ENCODE results near the gene CFAP57.
"Not testable (repeated sequence)": the region's sequence is repeated elsewhere in the genome, so short reads cannot be mapped to it uniquely, and the experiment has no call there.

Gene CFAP57

DNA sequence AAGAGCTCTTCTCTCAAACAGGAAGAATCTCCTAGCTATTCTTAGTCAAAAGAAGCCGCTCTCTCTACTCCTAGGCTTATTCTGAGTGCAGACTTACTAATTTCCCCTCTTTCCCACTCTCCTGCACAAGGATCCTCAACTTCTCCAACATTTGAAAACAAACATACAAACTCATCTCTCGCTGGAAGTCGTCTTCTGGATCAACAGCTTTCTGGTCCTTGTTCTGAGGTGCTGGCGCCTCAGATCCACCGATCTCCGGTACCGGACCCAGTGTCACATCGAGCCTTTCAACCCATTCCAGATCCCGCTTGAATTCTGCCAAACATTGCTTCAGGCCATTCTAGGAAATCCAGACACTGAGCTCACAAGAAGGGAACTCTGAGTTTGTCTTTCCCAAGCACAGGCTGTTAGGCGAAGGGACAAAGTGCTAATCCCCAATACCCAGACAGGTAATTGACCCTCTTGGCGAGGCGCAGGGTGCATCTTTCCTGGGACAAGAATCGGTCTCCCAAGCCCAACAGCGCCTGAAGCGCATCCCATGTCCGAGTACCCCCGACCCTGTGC, 736 bp upstream of the CFAP57 start:
- FAIRE-seq (no peak), DNase-seq (ENCODE audit: insufficient read length, low spot score) (no peak)

- DNase-seq (ENCODE audit: insufficient read length, low spot score), result peak; percentile 76
- FAIRE-seq, result peak; percentile 59
Measured at GRCh38 chr1:43172527-43172972, 420 bp downstream of the CFAP57 start.

DNA sequence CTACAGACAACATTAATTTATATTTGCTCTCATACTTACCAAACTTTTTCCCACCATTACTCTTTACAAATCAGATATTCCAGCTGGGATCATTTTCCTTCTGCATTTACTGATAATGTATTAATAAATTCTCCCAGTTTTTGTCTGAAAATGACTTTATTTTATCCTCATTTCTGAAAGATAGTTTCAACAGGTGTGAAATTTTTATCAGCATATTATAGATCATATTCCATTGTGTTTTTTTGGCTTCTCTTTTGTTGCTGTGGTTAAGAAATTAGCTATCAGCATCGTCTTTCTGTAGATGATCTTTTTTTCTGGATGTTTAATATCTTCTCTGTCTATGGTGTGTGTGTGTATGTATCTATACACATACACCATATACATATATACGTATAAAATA, 2.7 kb downstream of the CFAP57 start:
- no peak for DNase-seq (ENCODE audit: insufficient read length, low spot score)
- FAIRE-seq, result no peak

GRCh38 chr1:43177691-43178090, 5.6 kb downstream of the CFAP57 start:
- DNase-seq (ENCODE audit: insufficient read length, low spot score) (no peak), FAIRE-seq (no peak)

DNA sequence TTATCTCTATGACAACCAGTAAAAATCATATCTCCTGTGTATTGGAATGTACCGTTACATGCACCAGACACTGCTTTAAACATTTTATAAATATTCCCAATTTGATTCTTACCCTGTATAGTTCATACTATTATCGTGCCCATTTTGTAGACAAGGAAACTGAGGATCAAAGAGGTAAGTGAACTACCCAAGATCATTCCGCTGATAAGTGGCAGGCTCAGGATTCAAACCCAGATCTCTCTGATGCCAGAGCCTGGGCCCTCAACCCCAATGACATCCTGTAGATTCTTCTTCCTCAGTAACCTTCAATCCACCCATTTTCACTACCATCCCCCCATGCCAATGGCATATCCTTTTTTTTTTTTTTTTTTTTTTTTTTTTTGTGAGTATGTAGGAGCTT, 12.3 kb downstream of the CFAP57 start:
- DNase-seq (ENCODE audit: insufficient read length, low spot score) (no peak), FAIRE-seq (no peak)

DNA sequence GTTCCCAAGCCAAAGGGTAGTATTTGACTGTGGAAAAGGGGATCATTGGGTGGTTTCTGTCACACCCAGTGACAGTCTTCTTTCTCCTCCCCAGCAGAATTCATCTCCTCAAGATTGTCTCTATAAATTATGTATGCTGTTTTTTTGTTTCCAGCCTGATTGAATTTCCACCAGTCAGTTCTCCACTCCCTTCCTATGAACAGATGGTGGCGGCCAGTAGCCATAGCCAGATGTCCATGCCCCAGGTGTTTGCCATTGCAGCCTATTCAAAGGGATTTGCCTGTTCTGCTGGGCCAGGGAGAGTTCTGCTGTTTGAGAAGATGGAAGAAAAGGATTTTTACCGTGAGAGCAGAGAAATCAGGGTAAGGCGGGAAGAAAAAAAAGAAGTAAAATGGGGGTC, 12.9 kb downstream of the CFAP57 start:
- DNase-seq (ENCODE audit: insufficient read length, low spot score), result no peak

GRCh38 chr1:43188106-43188505, 16.0 kb downstream of the CFAP57 start:
- FAIRE-seq (no peak), DNase-seq (ENCODE audit: insufficient read length, low spot score) (no peak)

More for the DNA sequence above, 12.9 kb downstream of the CFAP57 start:
- no peak for FAIRE-seq

GRCh38 chr1:43194509-43194908, 22.4 kb downstream of the CFAP57 start:
- DNase-seq (ENCODE audit: insufficient read length, low spot score) (no peak), FAIRE-seq (no peak)

GRCh38 chr1:43197343-43198127, 25.4 kb downstream of the CFAP57 start:
- DNase-seq (ENCODE audit: insufficient read length, low spot score) (no peak), FAIRE-seq (no peak)

GRCh38 chr1:43199093-43199726, 27.1 kb downstream of the CFAP57 start:
- DNase-seq (ENCODE audit: insufficient read length, low spot score) (no peak), FAIRE-seq (no peak)

- FAIRE-seq, result no peak
Measured at GRCh38 chr1:43203859-43204258, 31.7 kb downstream of the CFAP57 start.

GRCh38 chr1:43204394-43204793, 32.3 kb downstream of the CFAP57 start:
- DNase-seq (ENCODE audit: insufficient read length, low spot score) (no peak), FAIRE-seq (no peak)

More at GRCh38 chr1:43203859-43204258, 31.7 kb downstream of the CFAP57 start:
- DNase-seq (ENCODE audit: insufficient read length, low spot score), result no peak

DNA sequence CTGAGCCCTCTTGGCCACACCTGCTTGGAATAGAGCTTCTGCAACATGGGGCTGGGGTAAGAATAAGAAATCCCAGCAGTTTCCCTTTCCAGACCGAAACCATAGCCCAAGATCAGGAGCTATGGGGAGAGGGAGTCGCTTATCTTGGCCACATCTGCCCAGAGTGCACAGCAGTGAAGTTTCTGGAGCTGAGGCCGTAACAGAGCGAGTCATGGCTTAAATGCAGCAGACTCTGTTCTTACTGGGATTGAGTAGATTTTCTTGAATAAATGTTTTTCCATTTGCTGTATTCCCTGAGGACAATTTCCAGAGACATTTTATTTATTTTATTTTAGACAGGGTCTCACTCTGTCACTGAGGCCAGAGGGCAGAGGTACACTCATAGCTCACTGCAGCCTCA, 33.5 kb downstream of the CFAP57 start:
- DNase-seq (ENCODE audit: insufficient read length, low spot score), result no peak
- no peak for FAIRE-seq

DNA sequence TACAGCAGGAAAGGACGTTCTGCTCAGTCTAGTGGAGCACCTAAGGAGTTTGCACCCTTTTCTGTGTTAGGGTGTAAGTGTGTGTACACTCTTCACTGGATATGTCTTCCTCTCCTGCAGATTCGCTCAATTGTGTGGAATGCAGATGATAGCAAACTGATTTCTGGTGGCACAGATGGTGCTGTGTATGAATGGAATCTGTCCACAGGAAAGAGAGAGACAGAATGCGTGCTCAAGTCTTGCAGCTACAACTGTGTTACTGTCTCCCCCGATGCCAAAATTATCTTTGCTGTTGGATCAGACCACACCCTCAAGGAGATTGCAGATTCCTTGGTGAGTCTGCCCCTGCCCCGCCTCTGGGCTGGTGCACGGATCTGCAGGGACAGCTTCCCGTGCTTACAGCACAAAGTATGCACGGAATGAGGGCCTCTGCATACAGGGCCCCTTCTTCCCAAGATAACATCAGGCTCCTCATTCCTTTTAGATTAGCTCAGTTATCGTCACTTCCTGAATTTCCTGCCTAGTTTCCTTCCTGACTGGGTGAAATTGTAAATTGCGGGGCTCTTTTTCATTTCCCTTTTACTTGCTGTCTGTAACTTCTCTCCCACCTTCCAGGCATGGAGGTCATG, 34.6 kb downstream of the CFAP57 start:
- DNase-seq (ENCODE audit: insufficient read length, low spot score), result peak; percentile 76
- FAIRE-seq, result peak; percentile 58

GRCh38 chr1:43207229-43207853, 35.2 kb downstream of the CFAP57 start:
- FAIRE-seq, result peak; percentile 57
- DNase-seq (ENCODE audit: insufficient read length, low spot score), result peak; percentile 66

DNA sequence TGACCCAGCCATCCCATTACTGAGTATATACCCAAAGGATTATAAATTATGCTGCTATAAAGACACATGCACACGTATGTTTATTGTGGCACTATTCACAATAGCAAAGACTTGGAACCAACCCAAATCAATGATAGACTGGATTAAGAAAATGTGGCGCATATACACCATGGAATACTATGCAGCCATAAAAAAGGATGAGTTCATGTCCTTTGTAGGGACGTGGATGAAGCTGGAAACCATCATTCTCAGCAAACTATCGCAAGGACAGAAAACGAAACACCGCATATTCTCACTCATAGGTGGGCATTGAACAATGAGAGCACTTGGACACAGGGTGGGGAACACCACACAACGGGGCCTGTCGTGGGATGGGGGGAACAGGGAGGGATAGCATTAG, 36.1 kb downstream of the CFAP57 start:
- FAIRE-seq, result not testable (repeated sequence)

DNA sequence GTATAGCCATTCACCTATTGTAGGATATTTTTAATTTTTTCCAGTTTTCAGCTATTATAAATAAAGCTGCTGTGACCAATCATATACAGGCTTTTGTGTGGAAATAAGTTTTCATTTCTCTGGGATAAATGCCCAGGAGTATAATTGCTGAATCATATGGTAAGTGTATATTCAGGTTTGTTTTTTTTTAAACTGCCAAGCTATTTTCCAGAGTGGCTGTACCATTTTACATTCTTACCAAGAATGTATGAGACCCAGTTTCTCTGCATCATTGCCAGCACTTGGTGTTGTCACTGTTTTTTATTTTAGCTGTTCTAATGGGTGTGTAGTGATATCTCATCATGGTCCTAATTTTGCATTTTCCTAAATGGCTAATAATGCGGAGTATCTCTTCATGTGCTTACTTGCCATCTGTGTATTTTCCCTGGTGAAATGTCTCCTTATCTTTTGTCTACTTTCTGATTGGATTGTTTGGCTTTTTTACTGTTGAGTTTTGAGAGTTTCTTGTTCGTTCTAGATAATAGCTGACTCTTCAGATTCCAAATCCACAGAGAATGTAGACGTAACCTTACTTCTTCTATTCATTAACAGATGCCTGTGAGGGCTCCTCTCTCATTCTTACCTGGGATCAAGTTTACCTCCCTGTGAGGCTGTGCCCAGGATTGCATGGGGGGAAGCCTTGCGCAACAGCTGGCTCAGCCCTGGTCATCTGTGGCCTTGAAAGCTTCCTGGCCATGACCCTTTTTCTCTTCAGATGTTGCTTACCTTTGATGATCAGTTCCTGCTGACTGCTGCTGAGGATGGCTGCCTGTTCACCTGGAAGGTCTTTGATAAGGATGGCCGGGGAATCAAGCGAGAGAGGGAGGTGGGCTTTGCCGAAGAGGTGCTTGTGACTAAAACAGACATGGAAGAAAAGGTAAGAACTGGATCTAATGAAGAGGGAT, 42.6 kb downstream of the CFAP57 start:
- FAIRE-seq (no peak), DNase-seq (ENCODE audit: insufficient read length, low spot score) (no peak)

More for the DNA sequence above, 36.1 kb downstream of the CFAP57 start:
- DNase-seq (ENCODE audit: insufficient read length, low spot score), result not testable (repeated sequence)

DNA sequence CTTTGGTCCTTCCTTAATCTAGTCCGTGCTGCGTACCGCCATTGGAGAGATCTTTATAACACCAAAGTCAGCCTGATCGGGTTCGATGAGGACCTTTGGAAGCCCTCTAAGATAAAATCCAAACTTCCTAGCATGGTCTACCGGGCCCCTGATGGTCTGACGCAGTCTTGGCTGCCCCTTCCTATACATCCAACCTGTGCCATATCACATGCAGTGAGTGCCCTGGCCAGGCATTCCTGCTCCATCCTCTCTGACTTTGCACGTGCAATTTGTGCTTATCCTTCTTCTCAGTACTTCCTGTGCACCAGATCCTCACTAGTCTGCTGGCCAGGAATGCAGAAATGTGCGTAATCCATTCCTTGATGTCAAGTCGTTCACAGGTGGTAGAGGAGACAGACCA, 45.6 kb downstream of the CFAP57 start:
- DNase-seq (ENCODE audit: insufficient read length, low spot score) (no peak), FAIRE-seq (no peak)

- FAIRE-seq, result no peak
- no peak for DNase-seq (ENCODE audit: insufficient read length, low spot score)
Measured at GRCh38 chr1:43220905-43221778, 49.0 kb downstream of the CFAP57 start.

Measured in HTR-8/SVneo (cell line).